WTC11 (cell line): ENCODE results near the gene SPX. TPM values are rescaled to one million over a fixed set of nuclear protein-coding genes. Genes with fewer than 3 reads are reported as not detected.

Experiments
- ATAC-seq: fragments of 200-7000 bp; cut with Tn5 transposase; 2 replicates; pipeline ENCODE4 v1.10.0; 2021; ENCODE audit warnings: mild to moderate bottlenecking, moderate library complexity
- CTCF ChIA-PET: fragments of 300-600 bp; sonication (Branson Sonifier 250); formaldehyde crosslinking; loops from one replicate; lab custom pipeline; 2021; ENCODE audit warnings: antibody characterized with exemption; lab: Charles Lee
- POLR2A ChIA-PET: fragments of 350-600 bp; sonication (Branson Sonifier 250); formaldehyde crosslinking; loops from one replicate; lab custom pipeline; 2021; ENCODE audit warnings: antibody characterized with exemption; lab: Charles Lee
- DNase-seq: peaks from one replicate; pipeline ENCODE4 v3.0.0; 2021; ENCODE audit warnings: low spot score
- H3K27ac Mint-ChIP-seq: 2 replicates; pipeline ENCODE4 v1.8.0; 2021; ENCODE audit warnings: mixed read lengths
- H3K27me3 Mint-ChIP-seq: 2 replicates; pipeline ENCODE4 v1.8.0; 2021; ENCODE audit warnings: low read depth, mild to moderate bottlenecking, moderate library complexity, mixed read lengths
- H3K36me3 Mint-ChIP-seq: 2 replicates; pipeline ENCODE4 v1.8.0; 2021; ENCODE audit warnings: mixed read lengths
- H3K4me1 Mint-ChIP-seq: 2 replicates; pipeline ENCODE4 v1.8.0; 2022; ENCODE audit warnings: mixed read lengths
- H3K4me3 Mint-ChIP-seq: 2 replicates; pipeline ENCODE4 v1.8.0; 2021; ENCODE audit warnings: mild to moderate bottlenecking, moderate library complexity, mixed read lengths
- H3K9me3 Mint-ChIP-seq: 2 replicates; pipeline ENCODE4 v1.8.0; 2021; ENCODE audit warnings: mixed read lengths
- ATF1 ChIP-seq: sonication (generic); formaldehyde crosslinking; IDR thresholded peaks from 2 replicates; pipeline ENCODE4 v1.8.1; 2023; ENCODE audit warnings: mild to moderate bottlenecking, moderate library complexity, missing genetic modification reagents
- CREB1 ChIP-seq: sonication (generic); formaldehyde crosslinking; IDR thresholded peaks from 2 replicates; pipeline ENCODE4 v1.8.0; 2023; ENCODE audit warnings: mild to moderate bottlenecking, missing genetic modification reagents
- ETV6 ChIP-seq: sonication (generic); formaldehyde crosslinking; IDR thresholded peaks from 2 replicates; pipeline ENCODE4 v1.8.1; 2022; ENCODE audit warnings: mild to moderate bottlenecking, missing genetic modification reagents
- FOXK1 ChIP-seq: sonication (generic); formaldehyde crosslinking; IDR thresholded peaks from 2 replicates; pipeline ENCODE4 v1.8.0; 2022; ENCODE audit warnings: mild to moderate bottlenecking, moderate library complexity, missing genetic modification reagents
- FOXP1 ChIP-seq: sonication (generic); formaldehyde crosslinking; IDR thresholded peaks from 2 replicates; pipeline ENCODE4 v1.8.0; 2022; ENCODE audit warnings: missing genetic modification reagents, mild to moderate bottlenecking, moderate library complexity, borderline replicate concordance
- GABPB1 ChIP-seq: sonication (generic); formaldehyde crosslinking; IDR thresholded peaks from 2 replicates; pipeline ENCODE4 v1.8.1; 2023; ENCODE audit warnings: mild to moderate bottlenecking, missing genetic modification reagents
- GTF2I ChIP-seq: fragments of 250-450 bp; sonication (Bioruptor Pico); conservative IDR thresholded peaks from 2 replicates; pipeline ENCODE4 v1.4.0; 2021; ENCODE audit warnings: mild to moderate bottlenecking
- HMGXB4 ChIP-seq: sonication (generic); formaldehyde crosslinking; IDR thresholded peaks from 2 replicates; pipeline ENCODE4 v1.8.1; 2023; ENCODE audit warnings: mild to moderate bottlenecking, moderate library complexity, missing genetic modification reagents
- MXD4 ChIP-seq: fragments of 250-450 bp; sonication (Bioruptor Pico); IDR thresholded peaks from 2 replicates; pipeline ENCODE4 v1.8.0; 2021; ENCODE audit warnings: mild to moderate bottlenecking, moderate library complexity, borderline replicate concordance
- MYBL2 ChIP-seq: sonication (generic); formaldehyde crosslinking; IDR thresholded peaks from 2 replicates; pipeline ENCODE4 v1.8.1; 2023; ENCODE audit warnings: mild to moderate bottlenecking, moderate library complexity, missing genetic modification reagents
- NR2C2 ChIP-seq: sonication (generic); formaldehyde crosslinking; IDR thresholded peaks from 2 replicates; pipeline ENCODE4 v1.8.0; 2022; ENCODE audit warnings: mild to moderate bottlenecking, missing genetic modification reagents
- OVOL2 ChIP-seq: fragments of 250-450 bp; sonication (Bioruptor Pico); IDR thresholded peaks from 2 replicates; pipeline ENCODE4 v1.9.0; 2021; ENCODE audit warnings: mild to moderate bottlenecking, borderline replicate concordance
- RORB ChIP-seq: fragments of 250-450 bp; sonication (Bioruptor Pico); IDR thresholded peaks from 2 replicates; pipeline ENCODE4 v1.9.0; 2021; ENCODE audit warnings: mild to moderate bottlenecking
- SMAD4 ChIP-seq: sonication (generic); formaldehyde crosslinking; IDR thresholded peaks from 2 replicates; pipeline ENCODE4 v1.8.0; 2022; ENCODE audit warnings: mild to moderate bottlenecking, missing genetic modification reagents
- SOX15 ChIP-seq: fragments of 250-450 bp; sonication (Bioruptor Pico); IDR thresholded peaks from 2 replicates; pipeline ENCODE4 v1.9.0; 2021; ENCODE audit warnings: mild to moderate bottlenecking
- ZNF138 ChIP-seq: sonication (generic); formaldehyde crosslinking; conservative IDR thresholded peaks from 2 replicates; pipeline ENCODE4 v1.8.1; 2022; ENCODE audit warnings: mild to moderate bottlenecking, moderate library complexity, missing genetic modification reagents
- ZNF423 ChIP-seq: fragments of 250-450 bp; sonication (Bioruptor Pico); IDR thresholded peaks from 2 replicates; pipeline ENCODE4 v2.1.2; 2022; ENCODE audit warnings: mild to moderate bottlenecking, moderate library complexity
- ZNF425 ChIP-seq: fragments of 250-450 bp; sonication (Bioruptor Pico); conservative IDR thresholded peaks from 2 replicates; pipeline ENCODE4 v1.9.0; 2021; ENCODE audit warnings: mild to moderate bottlenecking
- ZNF671 ChIP-seq: fragments of 250-450 bp; sonication (Bioruptor Pico); IDR thresholded peaks from 2 replicates; pipeline ENCODE4 v1.8.0; 2021; ENCODE audit warnings: mild to moderate bottlenecking
- ZSCAN18 ChIP-seq: fragments of 250-450 bp; sonication (Bioruptor Pico); IDR thresholded peaks from 2 replicates; pipeline ENCODE4 v2.1.2; 2022; ENCODE audit warnings: mild to moderate bottlenecking, moderate library complexity
- total RNA-seq: library from RNA; stranded (reverse); gene quantifications from 3 replicates; pipeline ENCODE4 v1.2.3, GENCODE V29; 2021
- TF ChIP-seq, protein P1 (sequence below): fragments of 250-450 bp; sonication (Bioruptor Pico); IDR thresholded peaks from 2 replicates; pipeline ENCODE4 v1.9.0; 2021; ENCODE audit warnings: moderate library complexity, mild to moderate bottlenecking, inconsistent platforms, borderline replicate concordance
- TF ChIP-seq, protein P2 (sequence below): sonication (generic); formaldehyde crosslinking; IDR thresholded peaks from 2 replicates; pipeline ENCODE4 v1.8.0; 2022; ENCODE audit warnings: mild to moderate bottlenecking, missing genetic modification reagents
- TF ChIP-seq, protein P3 (sequence below): sonication (generic); formaldehyde crosslinking; IDR thresholded peaks from 2 replicates; pipeline ENCODE4 v1.8.0; 2022; ENCODE audit warnings: mild to moderate bottlenecking, missing genetic modification reagents

SPX gene
- total RNA-seq, 1 experiment from 2014 or later, result 0.46 TPM

DNA sequence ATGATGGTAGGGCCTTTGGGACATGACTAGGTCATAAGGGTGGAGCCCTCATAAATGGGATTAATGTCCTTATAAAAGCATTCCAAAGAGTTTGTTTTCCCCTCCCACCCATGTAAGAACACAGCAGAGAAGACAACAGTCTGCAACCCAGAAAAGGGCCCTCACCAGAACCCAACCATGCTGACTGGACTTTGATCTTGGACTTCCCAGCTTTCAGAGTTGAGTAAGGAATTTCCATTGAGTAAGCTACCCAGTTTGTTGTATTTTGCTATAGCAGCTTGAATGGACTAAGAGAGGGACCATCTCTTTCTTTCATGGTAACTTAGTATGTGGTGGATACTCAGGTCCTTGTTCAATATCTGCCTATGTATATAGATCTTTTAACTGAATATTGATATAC is 2.9 kb upstream of the SPX start:
- no peak overlapping the region for H3K27ac Mint-ChIP-seq
- no peaks in the 10 kb centered on the region for H3K36me3 Mint-ChIP-seq
- H3K27me3 Mint-ChIP-seq, result peaks cover 26% of the 10 kb centered on the region
- H3K9me3 Mint-ChIP-seq, result peaks cover 3% of the 10 kb centered on the region; the same call in 1 of the 2 replicates
- ATAC-seq, result no peak
- POLR2A ChIA-PET, result no interaction called here
- H3K4me3 Mint-ChIP-seq, result no peak overlapping the region
- peaks cover 7% of the 10 kb centered on the region for H3K4me1 Mint-ChIP-seq
- DNase-seq, result no peak
- CTCF ChIA-PET, result no interaction called here
- no peak for TF ChIP-seq ZNF423 (CRISPR knock-in tag)

GRCh38 chr12:21526721-21527345 is 737 bp downstream of the SPX start:
- peak; percentile 3; the same call in 1 of the 2 replicates for ATAC-seq
- Mint-ChIP-seq H3K9me3 (peaks cover 3% of the 10 kb centered on the region; the same call in 1 of the 2 replicates), H3K4me3 (peak overlapping the region; percentile 91), H3K27me3 (peaks cover 57% of the 10 kb centered on the region), H3K36me3 (no peaks in the 10 kb centered on the region), H3K27ac (no peak overlapping the region), H3K4me1 (peaks cover 12% of the 10 kb centered on the region)
- ChIA-PET POLR2A (interaction anchor here (0.7 to 2.0 kb wide), 2 partner anchors 130 to 323 kb away, joined by 9 to 11 read pairs; partner anchors contain the start of gene LDHB), CTCF (interaction anchor here (0.6 to 1.0 kb wide), 2 partner anchors 25 to 532 kb away, joined by 3 read pairs; partner anchors contain the start of genes GOLT1B and RECQL)
- no peak for DNase-seq
- no peak for TF ChIP-seq OVOL2 (CRISPR knock-in tag)
- TF ChIP-seq ZSCAN18 (CRISPR knock-in tag), result no peak

GRCh38 chr12:21527451-21528180 is 1.5 kb downstream of the SPX start:
- POLR2A ChIA-PET, result interaction anchor here (2.0 kb wide), 1 partner anchor 130 kb away, joined by 9 read pairs; the partner anchor contains the start of gene LDHB
- peak; percentile 76 for DNase-seq
- Mint-ChIP-seq H3K9me3 (peaks cover 3% of the 10 kb centered on the region; the same call in 1 of the 2 replicates), H3K4me3 (peak overlapping the region; percentile 91), H3K27me3 (peaks cover 57% of the 10 kb centered on the region), H3K4me1 (peaks cover 12% of the 10 kb centered on the region), H3K27ac (no peak overlapping the region), H3K36me3 (no peaks in the 10 kb centered on the region)
- ATAC-seq, result peak; percentile 94
- CTCF ChIA-PET, result interaction anchor here (1.0 kb wide), 2 partner anchors 26 to 214 kb away, joined by 3 to 4 read pairs; partner anchors contain the start of genes GOLT1B and RECQL
- no peak for TF ChIP-seq GTF2I (CRISPR knock-in tag)
- TF ChIP-seq SMAD4 (CRISPR knock-in tag), result no peak
- TF ChIP-seq HMGXB4 (CRISPR knock-in tag), result peak; percentile 80
- TF ChIP-seq, protein P1, sequence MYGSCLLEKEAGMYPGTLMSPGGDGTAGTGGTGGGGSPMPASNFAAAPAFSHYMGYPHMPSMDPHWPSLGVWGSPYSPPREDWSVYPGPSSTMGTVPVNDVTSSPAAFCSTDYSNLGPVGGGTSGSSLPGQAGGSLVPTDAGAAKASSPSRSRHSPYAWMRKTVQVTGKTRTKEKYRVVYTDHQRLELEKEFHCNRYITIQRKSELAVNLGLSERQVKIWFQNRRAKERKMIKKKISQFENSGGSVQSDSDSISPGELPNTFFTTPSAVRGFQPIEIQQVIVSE (CRISPR knock-in tag), result no peak
- TF ChIP-seq SOX15 (CRISPR knock-in tag), result no peak
- no peak for TF ChIP-seq ATF1 (CRISPR knock-in tag)
- no peak for TF ChIP-seq MXD4 (CRISPR knock-in tag)
- TF ChIP-seq ZNF138 (CRISPR knock-in tag), result no peak
- peak; percentile 27; the same call in 1 of the 2 replicates for TF ChIP-seq GABPB1 (CRISPR knock-in tag)
- no peak for TF ChIP-seq CREB1 (CRISPR knock-in tag)
- TF ChIP-seq ETV6, result no peak
- TF ChIP-seq ZNF425 (CRISPR knock-in tag), result no peak
- TF ChIP-seq, protein P2, sequence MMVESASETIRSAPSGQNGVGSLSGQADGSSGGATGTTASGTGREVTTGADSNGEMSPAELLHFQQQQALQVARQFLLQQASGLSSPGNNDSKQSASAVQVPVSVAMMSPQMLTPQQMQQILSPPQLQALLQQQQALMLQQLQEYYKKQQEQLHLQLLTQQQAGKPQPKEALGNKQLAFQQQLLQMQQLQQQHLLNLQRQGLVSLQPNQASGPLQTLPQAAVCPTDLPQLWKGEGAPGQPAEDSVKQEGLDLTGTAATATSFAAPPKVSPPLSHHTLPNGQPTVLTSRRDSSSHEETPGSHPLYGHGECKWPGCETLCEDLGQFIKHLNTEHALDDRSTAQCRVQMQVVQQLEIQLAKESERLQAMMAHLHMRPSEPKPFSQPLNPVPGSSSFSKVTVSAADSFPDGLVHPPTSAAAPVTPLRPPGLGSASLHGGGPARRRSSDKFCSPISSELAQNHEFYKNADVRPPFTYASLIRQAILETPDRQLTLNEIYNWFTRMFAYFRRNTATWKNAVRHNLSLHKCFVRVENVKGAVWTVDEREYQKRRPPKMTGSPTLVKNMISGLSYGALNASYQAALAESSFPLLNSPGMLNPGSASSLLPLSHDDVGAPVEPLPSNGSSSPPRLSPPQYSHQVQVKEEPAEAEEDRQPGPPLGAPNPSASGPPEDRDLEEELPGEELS (CRISPR knock-in tag), result no peak
- TF ChIP-seq, protein P3, sequence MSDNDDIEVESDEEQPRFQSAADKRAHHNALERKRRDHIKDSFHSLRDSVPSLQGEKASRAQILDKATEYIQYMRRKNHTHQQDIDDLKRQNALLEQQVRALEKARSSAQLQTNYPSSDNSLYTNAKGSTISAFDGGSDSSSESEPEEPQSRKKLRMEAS (CRISPR knock-in tag), result 0 out of 2 replicates have a peak, but pooled peaks have one; percentile 20
- no peak for TF ChIP-seq MYBL2 (CRISPR knock-in tag)
- no peak for TF ChIP-seq RORB (CRISPR knock-in tag)
- no peak for TF ChIP-seq ZNF671 (CRISPR knock-in tag)
- TF ChIP-seq FOXP1 (CRISPR knock-in tag), result peak; percentile 85; the same call in 1 of the 2 replicates
- no peak for TF ChIP-seq NR2C2
- TF ChIP-seq FOXK1 (CRISPR knock-in tag), result no peak
